Ecto neural progenitor cell (in vitro differentiated cells): Measurements from ENCODE around the gene TTLL11.

Source experiments
- DNase-seq: peaks from one replicate; pipeline ENCODE4 v3.0.0-alpha.2; 2018; ENCODE audit warnings: low spot score

The TTLL11 gene

GRCh38 chr9:121880343-121880898 lies 212.7 kb downstream of the TTLL11 start:
- no peak for DNase-seq

GRCh38 chr9:121878271-121878822 lies 214.8 kb downstream of the TTLL11 start:
- DNase-seq = no peak

- DNase-seq = no peak
Observed at GRCh38 chr9:121876658-121877271, 216.3 kb downstream of the TTLL11 start.

GRCh38 chr9:121876255-121876654 lies 216.9 kb downstream of the TTLL11 start:
- DNase-seq = no peak

DNA sequence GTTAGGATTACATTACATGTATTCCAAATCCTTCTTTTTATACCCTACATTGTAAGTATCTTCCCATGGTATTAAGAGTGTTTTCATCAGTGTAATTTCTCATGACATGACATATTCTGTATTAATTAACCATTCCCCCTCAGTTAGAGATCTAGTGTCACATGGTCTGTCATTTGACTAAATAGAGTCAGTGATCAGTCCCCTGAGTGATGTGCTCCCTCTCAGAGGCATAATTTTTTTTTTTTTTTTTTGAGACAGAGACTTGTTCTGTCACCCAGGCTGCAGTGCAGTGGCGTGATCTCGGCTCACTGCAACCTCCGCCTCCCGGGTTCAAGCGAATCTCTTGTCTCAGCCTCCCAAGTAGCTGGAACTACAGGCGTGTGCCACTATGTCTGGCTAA lies 218.6 kb downstream of the TTLL11 start:
- no peak for DNase-seq

DNA sequence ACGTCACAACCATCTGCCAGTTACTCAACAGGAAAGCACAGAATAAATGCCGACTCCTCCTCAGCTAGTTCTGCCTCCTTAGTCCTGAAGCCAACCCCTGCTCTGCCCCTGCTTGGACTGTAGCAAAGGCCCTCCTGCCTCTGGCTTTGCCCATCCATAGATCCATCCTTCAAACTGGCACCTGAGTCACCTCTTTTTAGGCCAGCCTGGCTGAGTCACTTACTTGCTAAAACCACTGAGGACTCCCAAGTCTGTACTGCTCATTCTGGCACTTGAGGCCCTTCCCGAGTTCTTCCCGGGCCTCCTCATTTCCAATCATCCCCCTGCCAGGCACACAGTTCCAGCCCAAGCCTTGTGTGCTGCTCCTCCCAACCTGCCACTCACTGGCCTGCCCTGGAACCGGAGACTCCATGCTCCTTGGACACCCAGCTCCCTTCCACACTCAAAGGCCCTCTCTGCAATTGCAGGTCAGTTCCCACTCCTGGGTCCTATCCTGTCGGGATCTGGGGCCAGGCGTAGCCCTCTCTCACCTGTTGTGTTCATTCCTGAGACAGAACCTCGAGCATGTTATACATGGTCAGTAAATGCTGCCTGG lies 221.6 kb downstream of the TTLL11 start:
- no peak for DNase-seq

GRCh38 chr9:121870271-121870670 lies 222.8 kb downstream of the TTLL11 start:
- no peak for DNase-seq

DNA sequence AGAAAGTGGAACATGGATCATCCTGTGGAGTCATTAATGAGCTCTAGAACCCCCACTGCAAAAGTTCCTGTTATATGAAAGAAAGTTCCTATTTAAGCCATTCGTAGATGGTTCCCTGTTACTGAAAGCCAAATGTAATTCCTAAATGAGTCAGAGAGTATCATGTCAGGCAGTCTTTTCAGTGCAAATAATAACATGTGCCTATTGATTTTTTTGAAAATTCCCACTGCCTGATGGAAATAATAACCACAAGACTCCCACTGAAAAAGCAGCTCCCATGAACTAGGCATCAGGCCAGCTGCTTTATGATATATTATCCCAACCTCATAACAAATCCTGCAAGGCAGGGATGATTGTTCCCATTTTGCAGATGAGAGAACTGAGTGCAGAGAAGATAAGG lies 224.5 kb downstream of the TTLL11 start:
- no peak for DNase-seq

GRCh38 chr9:121866927-121867326 lies 226.2 kb downstream of the TTLL11 start:
- no peak for DNase-seq

GRCh38 chr9:121865884-121866283 lies 227.2 kb downstream of the TTLL11 start:
- no peak for DNase-seq

- DNase-seq = no peak
Observed at GRCh38 chr9:121865060-121865459, 228.0 kb downstream of the TTLL11 start.

- DNase-seq = no peak
Observed at GRCh38 chr9:121863955-121864354, 229.2 kb downstream of the TTLL11 start.

GRCh38 chr9:121862371-121863332 lies 230.5 kb downstream of the TTLL11 start:
- no peak for DNase-seq

DNA sequence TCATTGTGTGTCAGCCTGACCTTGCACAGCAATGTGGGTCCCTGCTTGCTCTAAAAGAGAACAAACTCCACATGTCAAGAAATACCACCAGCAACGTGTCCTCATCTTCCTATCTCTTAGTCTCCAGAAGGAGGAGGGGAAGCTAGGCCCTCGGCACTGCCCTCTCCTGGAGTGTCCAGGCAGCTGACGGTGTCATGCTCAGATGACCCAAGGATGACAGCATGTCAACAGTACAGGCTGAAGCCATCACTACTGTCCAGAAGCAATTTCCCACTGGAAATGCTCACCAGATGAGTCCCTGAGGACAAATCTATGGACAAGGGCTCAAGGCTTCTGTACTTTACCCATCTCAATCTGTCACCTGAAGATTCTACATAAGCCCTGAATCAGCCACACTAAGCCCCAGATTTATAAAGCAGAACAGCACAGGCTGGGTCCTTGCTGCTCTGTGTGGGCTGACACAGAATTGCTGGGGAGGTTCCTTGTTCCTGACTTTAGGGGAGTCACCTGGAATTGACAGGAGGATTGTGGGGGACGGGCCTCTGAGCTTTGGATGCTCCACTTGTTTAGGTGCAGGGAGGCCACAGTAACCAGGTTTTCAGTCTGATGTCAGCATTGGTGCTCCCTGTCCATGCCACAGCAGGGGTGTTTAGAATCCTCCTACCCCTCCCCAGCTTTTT lies 231.5 kb downstream of the TTLL11 start:
- peak; percentile 67 for DNase-seq

- DNase-seq = no peak
Observed at GRCh38 chr9:121860744-121861143, 232.4 kb downstream of the TTLL11 start.

DNA sequence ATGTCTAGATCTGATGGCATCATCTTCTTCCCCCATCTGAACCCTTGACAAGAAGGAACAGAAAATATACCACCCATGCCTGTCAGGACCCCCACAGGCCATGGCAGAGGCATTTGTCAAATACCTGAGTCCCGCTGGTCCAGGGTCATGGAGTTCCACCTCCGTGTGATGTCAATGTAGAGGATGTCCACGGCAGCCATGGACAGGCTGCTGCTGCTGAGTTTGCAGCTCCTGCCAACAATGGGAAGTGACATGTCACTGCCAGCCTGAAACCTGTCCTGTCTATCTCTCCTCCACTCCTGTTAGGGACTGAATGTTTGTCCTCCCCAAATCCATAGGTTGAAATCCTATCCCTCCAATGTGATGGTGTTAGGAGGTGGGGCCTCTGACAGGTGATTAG lies 232.9 kb downstream of the TTLL11 start:
- DNase-seq = no peak

GRCh38 chr9:121859646-121860045 lies 233.5 kb downstream of the TTLL11 start:
- DNase-seq = no peak

GRCh38 chr9:121858788-121859187 lies 234.3 kb downstream of the TTLL11 start:
- no peak for DNase-seq

DNA sequence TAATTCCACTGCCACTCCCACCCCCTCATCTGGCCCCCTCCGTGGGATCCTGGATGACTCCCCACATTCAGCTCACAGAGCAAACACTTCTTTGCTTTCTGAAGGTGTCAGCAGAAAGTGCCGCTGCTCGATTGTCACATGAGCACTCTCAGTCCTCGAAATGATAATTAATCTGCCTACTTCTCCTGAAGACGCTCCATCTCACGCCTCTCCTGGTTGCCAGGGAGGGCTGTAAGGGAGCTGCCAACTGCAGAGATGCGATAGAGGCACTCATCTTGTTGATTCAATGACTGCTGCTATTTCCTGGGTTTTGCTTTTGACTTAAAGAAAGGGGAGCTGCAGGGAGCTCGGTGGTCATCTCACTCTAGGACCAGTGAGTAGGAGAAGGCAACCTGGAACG lies 235.2 kb downstream of the TTLL11 start:
- no peak for DNase-seq

DNA sequence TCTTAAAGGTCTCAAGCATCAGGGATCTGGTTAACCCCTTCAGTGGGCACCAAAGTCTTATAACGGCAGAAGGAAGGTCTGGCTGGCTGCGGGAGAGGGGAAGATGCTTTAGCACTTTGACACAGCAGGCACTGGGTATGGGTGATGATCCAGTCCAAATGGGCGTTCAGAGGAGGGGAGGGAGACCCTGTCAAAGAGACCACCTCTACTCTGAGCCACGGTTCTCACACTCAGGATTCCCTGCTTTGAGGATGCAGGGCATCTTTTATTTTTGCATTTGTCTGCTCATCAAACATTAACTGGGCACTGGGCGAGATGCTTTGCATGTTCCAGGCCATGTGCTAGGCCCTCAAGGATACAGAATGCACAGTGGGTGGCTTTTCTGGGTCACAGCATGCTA lies 237.6 kb downstream of the TTLL11 start:
- no peak for DNase-seq

GRCh38 chr9:121853617-121854395 lies 239.3 kb downstream of the TTLL11 start:
- DNase-seq = no peak
